Muscle layer of colon (tissue), 2 donors: ENCODE results near the gene TYW3.

Experiments
- H3K27ac ChIP-seq: one replicate; pipeline ENCODE4 v1.7.0; 2013; ENCODE audit warnings: low read depth, mild to moderate bottlenecking, low read length, moderate library complexity
- H3K27me3 ChIP-seq, 2 donors: one replicate each; pipeline ENCODE4 v1.7.0; 2013; ENCODE audit warnings: low read length in 2 of 2, mild to moderate bottlenecking in 2 of 2; ENCODE audit not compliant: insufficient read depth in 2 of 2, control insufficient read depth in 1 of 2
- H3K36me3 ChIP-seq: one replicate; pipeline ENCODE4 v1.7.0; 2013; ENCODE audit warnings: mild to moderate bottlenecking, low read length; ENCODE audit not compliant: insufficient read depth
- H3K4me1 ChIP-seq: one replicate; pipeline ENCODE4 v1.7.0; 2013; ENCODE audit warnings: mild to moderate bottlenecking, low read length; ENCODE audit not compliant: insufficient read depth
- H3K4me3 ChIP-seq, 2 donors: one replicate each; pipeline ENCODE4 v1.7.0; 2013; ENCODE audit warnings: low read length in 2 of 2, low read depth in 1 of 2, mild to moderate bottlenecking in 1 of 2, moderate library complexity in 1 of 2
- H3K9ac ChIP-seq: one replicate; pipeline ENCODE4 v1.7.0; 2013; ENCODE audit warnings: low read length
- H3K9me3 ChIP-seq: one replicate; pipeline ENCODE4 v1.7.0; 2013; ENCODE audit warnings: mild to moderate bottlenecking, low read length
- donor health status: abdominal sarcoma.
- donor health status: Adenocarcinoma of cecum.

The TYW3 gene

GRCh38 chr1:74767490-74767889 lies 34.5 kb downstream of the TYW3 start:
- H3K36me3 ChIP-seq: peaks cover 10% of the 10 kb centered on the region

GRCh38 chr1:74771913-74772515 lies 39.1 kb downstream of the TYW3 start:
- no peak overlapping the region for H3K27ac ChIP-seq

More at GRCh38 chr1:74767490-74767889, 34.5 kb downstream of the TYW3 start:
- no peak overlapping the region for H3K27ac ChIP-seq
- no peaks in the 10 kb centered on the region for H3K27me3 ChIP-seq
- H3K9me3 ChIP-seq: no peaks in the 10 kb centered on the region
- H3K4me3 ChIP-seq: no peak overlapping the region
- H3K4me1 ChIP-seq: no peaks in the 10 kb centered on the region
- no peak overlapping the region for H3K9ac ChIP-seq

GRCh38 chr1:74772945-74773344 lies 40.0 kb downstream of the TYW3 start:
- Histone ChIP-seq H3K9me3 (no peaks in the 10 kb centered on the region), H3K4me3 (no peak overlapping the region), H3K4me1 (no peaks in the 10 kb centered on the region), H3K9ac (no peak overlapping the region), H3K36me3 (no peaks in the 10 kb centered on the region), H3K27ac (no peak overlapping the region), H3K27me3 (no peaks in the 10 kb centered on the region)

More at GRCh38 chr1:74771913-74772515, 39.1 kb downstream of the TYW3 start:
- no peak overlapping the region for H3K9ac ChIP-seq
- H3K9me3 ChIP-seq: no peaks in the 10 kb centered on the region
- no peaks in the 10 kb centered on the region for H3K4me1 ChIP-seq
- no peaks in the 10 kb centered on the region for H3K36me3 ChIP-seq
- no peaks in the 10 kb centered on the region for H3K27me3 ChIP-seq
- no peak overlapping the region for H3K4me3 ChIP-seq

GRCh38 chr1:74773582-74773981 lies 40.6 kb downstream of the TYW3 start:
- no peak overlapping the region for H3K27ac ChIP-seq
- H3K9me3 ChIP-seq: no peaks in the 10 kb centered on the region
- no peaks in the 10 kb centered on the region for H3K27me3 ChIP-seq

GRCh38 chr1:74775735-74776134 lies 42.8 kb downstream of the TYW3 start:
- Histone ChIP-seq H3K4me1 (no peaks in the 10 kb centered on the region), H3K36me3 (no peaks in the 10 kb centered on the region), H3K27me3 (no peaks in the 10 kb centered on the region), H3K9ac (no peak overlapping the region), H3K4me3 (no peak overlapping the region), H3K9me3 (no peaks in the 10 kb centered on the region), H3K27ac (no peak overlapping the region)

More at GRCh38 chr1:74773582-74773981, 40.6 kb downstream of the TYW3 start:
- Histone ChIP-seq H3K9ac (no peak overlapping the region), H3K36me3 (no peaks in the 10 kb centered on the region), H3K4me3 (no peak overlapping the region), H3K4me1 (no peaks in the 10 kb centered on the region)

GRCh38 chr1:74777525-74777924 lies 44.6 kb downstream of the TYW3 start:
- no peaks in the 10 kb centered on the region for H3K36me3 ChIP-seq
- H3K4me1 ChIP-seq: no peaks in the 10 kb centered on the region
- no peak overlapping the region for H3K27ac ChIP-seq
- no peaks in the 10 kb centered on the region for H3K9me3 ChIP-seq
- H3K4me3 ChIP-seq: no peak overlapping the region
- H3K9ac ChIP-seq: no peak overlapping the region
- H3K27me3 ChIP-seq: no peaks in the 10 kb centered on the region

- no peak overlapping the region for H3K27ac ChIP-seq
- no peak overlapping the region for H3K4me3 ChIP-seq
- no peaks in the 10 kb centered on the region for H3K9me3 ChIP-seq
- H3K27me3 ChIP-seq: no peaks in the 10 kb centered on the region
- no peak overlapping the region for H3K9ac ChIP-seq
- no peaks in the 10 kb centered on the region for H3K36me3 ChIP-seq
- H3K4me1 ChIP-seq: no peaks in the 10 kb centered on the region
These were observed 46.8 kb downstream of the TYW3 start for GRCh38 chr1:74779750-74780149.

GRCh38 chr1:74780594-74780993 lies 47.6 kb downstream of the TYW3 start:
- no peak overlapping the region for H3K9ac ChIP-seq
- H3K27me3 ChIP-seq: no peaks in the 10 kb centered on the region
- H3K4me1 ChIP-seq: no peaks in the 10 kb centered on the region
- H3K27ac ChIP-seq: no peak overlapping the region
- H3K9me3 ChIP-seq: no peaks in the 10 kb centered on the region
- H3K4me3 ChIP-seq: no peak overlapping the region
- no peaks in the 10 kb centered on the region for H3K36me3 ChIP-seq

- Histone ChIP-seq H3K4me3 (no peak overlapping the region), H3K27me3 (no peaks in the 10 kb centered on the region), H3K36me3 (no peaks in the 10 kb centered on the region), H3K9me3 (no peaks in the 10 kb centered on the region), H3K4me1 (no peaks in the 10 kb centered on the region), H3K9ac (no peak overlapping the region), H3K27ac (no peak overlapping the region)
These were observed 53.0 kb downstream of the TYW3 start for GRCh38 chr1:74785944-74786343.

- no peak overlapping the region for H3K4me3 ChIP-seq
- no peaks in the 10 kb centered on the region for H3K9me3 ChIP-seq
- H3K36me3 ChIP-seq: no peaks in the 10 kb centered on the region
- H3K27me3 ChIP-seq: no peaks in the 10 kb centered on the region
- no peak overlapping the region for H3K27ac ChIP-seq
- H3K9ac ChIP-seq: no peak overlapping the region
- no peaks in the 10 kb centered on the region for H3K4me1 ChIP-seq
These were observed 57.5 kb downstream of the TYW3 start for GRCh38 chr1:74790453-74790852.

- no peaks in the 10 kb centered on the region for H3K9me3 ChIP-seq
- no peaks in the 10 kb centered on the region for H3K27me3 ChIP-seq
- H3K4me1 ChIP-seq: no peaks in the 10 kb centered on the region
- no peak overlapping the region for H3K27ac ChIP-seq
- H3K36me3 ChIP-seq: no peaks in the 10 kb centered on the region
- no peak overlapping the region for H3K9ac ChIP-seq
- H3K4me3 ChIP-seq: no peak overlapping the region
These were observed 58.5 kb downstream of the TYW3 start for GRCh38 chr1:74791491-74791890.

GRCh38 chr1:74799119-74799657 lies 66.2 kb downstream of the TYW3 start:
- no peak overlapping the region for H3K9ac ChIP-seq
- no peaks in the 10 kb centered on the region for H3K4me1 ChIP-seq

More at GRCh38 chr1:74799119-74799657, 66.2 kb downstream of the TYW3 start:
- H3K36me3 ChIP-seq: no peaks in the 10 kb centered on the region
- no peak overlapping the region for H3K4me3 ChIP-seq
- no peaks in the 10 kb centered on the region for H3K27me3 ChIP-seq
- no peaks in the 10 kb centered on the region for H3K9me3 ChIP-seq
- no peak overlapping the region for H3K27ac ChIP-seq
